ENCODE results near the gene SMCO2.

Gene SMCO2

GRCh38 chr12:27535318-27535717 is 88.8 kb downstream of the SMCO2 start:
- ATAC-seq, result no peak
- no peak for TF ChIP-seq OSR1 (CRISPR knock-in tag; IDR thresholded peaks at IDR 0.05)
- no peak for TF ChIP-seq PPARA (CRISPR knock-in tag; IDR thresholded peaks at IDR 0.05; ENCODE audit: borderline replicate concordance)

- no peak for ATAC-seq
- TF ChIP-seq ZFP3 (CRISPR knock-in tag; IDR thresholded peaks at IDR 0.05), result no peak
- TF ChIP-seq PATZ1 (CRISPR knock-in tag; IDR thresholded peaks at IDR 0.05; ENCODE audit: borderline replicate concordance), result no peak
- no peak for TF ChIP-seq OSR1 (CRISPR knock-in tag; IDR thresholded peaks at IDR 0.05)
- no peak for TF ChIP-seq ZNF70 (CRISPR knock-in tag; IDR thresholded peaks at IDR 0.05)
- TF ChIP-seq BACH2 (CRISPR knock-in tag; IDR thresholded peaks at IDR 0.05; ENCODE audit: borderline replicate concordance), result no peak
- no peak for TF ChIP-seq ZNF8 (CRISPR knock-in tag; IDR thresholded peaks at IDR 0.05)
- no peak for TF ChIP-seq GLIS3 (CRISPR knock-in tag; IDR thresholded peaks at IDR 0.05)
- no peak for TF ChIP-seq POU6F1 (CRISPR knock-in tag; IDR thresholded peaks at IDR 0.05; ENCODE audit: borderline replicate concordance, low read depth)
- TF ChIP-seq CSRNP3 (CRISPR knock-in tag; IDR thresholded peaks at IDR 0.05), result no peak
- TF ChIP-seq ISL1 (CRISPR knock-in tag; IDR thresholded peaks at IDR 0.05), result no peak
- no peak for TF ChIP-seq TCF4 (CRISPR knock-in tag; IDR thresholded peaks at IDR 0.05; ENCODE audit: borderline replicate concordance)
- TF ChIP-seq CSDC2 (CRISPR knock-in tag; IDR thresholded peaks at IDR 0.05), result no peak
- TF ChIP-seq RARB (CRISPR knock-in tag; IDR thresholded peaks at IDR 0.05), result no peak
- no peak for TF ChIP-seq ZC3H10 (CRISPR knock-in tag; IDR thresholded peaks at IDR 0.05)
- TF ChIP-seq SNAI2 (CRISPR knock-in tag; IDR thresholded peaks at IDR 0.05), result no peak
Measured at GRCh38 chr12:27537855-27538675, 91.5 kb downstream of the SMCO2 start.

GRCh38 chr12:27539191-27539631 is 92.7 kb downstream of the SMCO2 start:
- TF ChIP-seq TCF4 (CRISPR knock-in tag; IDR thresholded peaks at IDR 0.05; ENCODE audit: borderline replicate concordance), result no peak
- TF ChIP-seq POU6F1 (CRISPR knock-in tag; IDR thresholded peaks at IDR 0.05; ENCODE audit: borderline replicate concordance, low read depth), result no peak
- TF ChIP-seq ESRRG (CRISPR knock-in tag; IDR thresholded peaks at IDR 0.05), result no peak
- TF ChIP-seq CSDC2 (CRISPR knock-in tag; IDR thresholded peaks at IDR 0.05), result no peak
- TF ChIP-seq OSR1 (CRISPR knock-in tag; IDR thresholded peaks at IDR 0.05), result no peak
- TF ChIP-seq ZC3H10 (CRISPR knock-in tag; IDR thresholded peaks at IDR 0.05), result no peak
- TF ChIP-seq BACH2 (CRISPR knock-in tag; IDR thresholded peaks at IDR 0.05; ENCODE audit: borderline replicate concordance), result no peak
- ATAC-seq, result no peak

- TF ChIP-seq CSRNP3 (CRISPR knock-in tag; IDR thresholded peaks at IDR 0.05) (no peak), SNAI2 (CRISPR knock-in tag; IDR thresholded peaks at IDR 0.05) (no peak), GLIS3 (CRISPR knock-in tag; IDR thresholded peaks at IDR 0.05) (no peak), ZFP3 (CRISPR knock-in tag; IDR thresholded peaks at IDR 0.05) (no peak), OSR1 (CRISPR knock-in tag; IDR thresholded peaks at IDR 0.05) (no peak), CSDC2 (CRISPR knock-in tag; IDR thresholded peaks at IDR 0.05) (no peak), ESRRG (CRISPR knock-in tag; IDR thresholded peaks at IDR 0.05) (no peak), ZC3H10 (CRISPR knock-in tag; IDR thresholded peaks at IDR 0.05) (no peak), CREB5 (CRISPR knock-in tag; IDR thresholded peaks at IDR 0.05; ENCODE audit: low read depth) (no peak)
- ATAC-seq, result no peak
Measured at GRCh38 chr12:27541031-27541719, 94.6 kb downstream of the SMCO2 start.

Data from SK-N-SH treated with all-trans-retinoic acid at 6 μM for 48 hours (cell line).